HepG2 (cell line): ENCODE results near the gene VAMP5. TPM values are rescaled to one million over a fixed set of nuclear protein-coding genes. Genes with fewer than 3 reads are reported as not detected.

Experiments used
- ATRX ChIP-seq: sonication (generic); formaldehyde crosslinking; IDR thresholded peaks from 2 replicates; pipeline ENCODE4 v1.4.0; 2020; ENCODE audit warnings: missing genetic modification reagents, borderline replicate concordance
- MAFF ChIP-seq: IDR thresholded peaks from 2 replicates; pipeline ENCODE4 v1.6.1; 2011; ENCODE audit warnings: low read depth, low read length, improper control_type of control experiment
- NAIF1 ChIP-seq: sonication (generic); formaldehyde crosslinking; IDR thresholded peaks from 2 replicates; pipeline ENCODE4 v1.5.0; 2020; ENCODE audit warnings: mild to moderate bottlenecking, missing genetic modification reagents, borderline replicate concordance
- NFKBIZ ChIP-seq: IDR thresholded peaks from 2 replicates; pipeline ENCODE4 v1.6.1; 2018; ENCODE audit warnings: missing genetic modification reagents, missing compliant biosample characterization
- NFYC ChIP-seq: IDR thresholded peaks from 2 replicates; pipeline ENCODE4 v1.6.1; 2016; ENCODE audit warnings: missing genetic modification reagents, missing compliant biosample characterization
- SALL1 ChIP-seq: sonication (generic); formaldehyde crosslinking; IDR thresholded peaks from 2 replicates; pipeline ENCODE4 v1.8.0; 2022; ENCODE audit warnings: mild to moderate bottlenecking, missing genetic modification reagents
- SOX6 ChIP-seq, 2 experiments: fragments of 450-650 bp in 1 of 2; sonication (generic) in 1 of 2; formaldehyde crosslinking in 1 of 2; IDR thresholded peaks; 2 replicates each; pipeline versions ENCODE4 v1.4.0 to v1.6.1; 2017 to 2020; ENCODE audit warnings: antibody characterized with exemption in 1 of 2, mild to moderate bottlenecking in 1 of 2, missing genetic modification reagents in 1 of 2
- TBP ChIP-seq: sonication (generic); formaldehyde crosslinking; IDR thresholded peaks from 2 replicates; pipeline ENCODE4 v1.5.0; 2020; ENCODE audit warnings: missing genetic modification reagents
- ZBTB42 ChIP-seq: sonication (generic); formaldehyde crosslinking; IDR thresholded peaks from 2 replicates; pipeline ENCODE4 v1.5.0; 2020; ENCODE audit warnings: mild to moderate bottlenecking, missing genetic modification reagents
- ZBTB8A ChIP-seq: sonication (generic); formaldehyde crosslinking; IDR thresholded peaks from 2 replicates; pipeline ENCODE4 v1.4.0; 2020; ENCODE audit warnings: mild to moderate bottlenecking, low read depth, missing genetic modification reagents, borderline replicate concordance
- ZNF138 ChIP-seq: sonication (generic); formaldehyde crosslinking; IDR thresholded peaks from 2 replicates; pipeline ENCODE4 v1.5.0; 2020; ENCODE audit warnings: mild to moderate bottlenecking, low read depth, missing genetic modification reagents
- ZNF382 ChIP-seq: sonication (generic); formaldehyde crosslinking; IDR thresholded peaks from 2 replicates; pipeline ENCODE4 v1.5.0; 2020; ENCODE audit warnings: missing genetic modification reagents, mild to moderate bottlenecking, borderline replicate concordance
- ZNF431 ChIP-seq: sonication (generic); formaldehyde crosslinking; IDR thresholded peaks from 2 replicates; pipeline ENCODE4 v1.9.0; 2022; ENCODE audit warnings: missing genetic modification reagents, low read depth, mild to moderate bottlenecking, borderline replicate concordance
- ZNF598 ChIP-seq: sonication (generic); formaldehyde crosslinking; IDR thresholded peaks from 2 replicates; pipeline ENCODE4 v1.5.1; 2020; ENCODE audit warnings: mild to moderate bottlenecking, missing genetic modification reagents, borderline replicate concordance
- ZNF652 ChIP-seq: IDR thresholded peaks from 2 replicates; pipeline ENCODE4 v1.6.1; 2016; ENCODE audit warnings: low read depth, borderline replicate concordance
- ZNF670 ChIP-seq: sonication (generic); formaldehyde crosslinking; IDR thresholded peaks from 2 replicates; pipeline ENCODE4 v1.8.0; 2022; ENCODE audit warnings: mild to moderate bottlenecking, missing genetic modification reagents, borderline replicate concordance
- ZSCAN29 ChIP-seq: sonication (generic); formaldehyde crosslinking; conservative IDR thresholded peaks from 2 replicates; pipeline ENCODE4 v1.4.0; 2020; ENCODE audit warnings: mild to moderate bottlenecking, missing genetic modification reagents
- polyA plus RNA-seq, 8 experiments: library from polyadenylated mRNA; depleted of rRNA in 3 of 8; stranded (reverse) in 7 of 8; unstranded in 1 of 8; fragments of >200 nt; fragmentation: Illumina TruSeq in 4 of 8; extraction: Trizol in 4 of 8; gene quantifications; 2 replicates each; pipeline versions ENCODE4 v1.2.1 to v1.2.3, GENCODE V29; 2011 to 2016; ENCODE audit warnings: low read depth in 4 of 8, missing spikeins in 1 of 8, mixed read lengths in 1 of 8; ENCODE audit not compliant: insufficient read depth in 1 of 8
- total RNA-seq, 5 experiments: library from RNA; depleted of rRNA; stranded (reverse); fragments of >200 nt; fragmentation: Illumina TruSeq; extraction: Trizol; gene quantifications; 2 replicates each; pipeline ENCODE4 v1.2.3, GENCODE V29; 2016; ENCODE audit warnings: low read depth in 1 of 5
- TF ChIP-seq, protein P1 (sequence below): sonication (generic); formaldehyde crosslinking; IDR thresholded peaks from 2 replicates; pipeline ENCODE4 v1.4.0; 2020; ENCODE audit warnings: missing genetic modification reagents
- TF ChIP-seq, protein P2 (sequence below): sonication (generic); formaldehyde crosslinking; IDR thresholded peaks from 2 replicates; pipeline ENCODE4 v1.4.0; 2020; ENCODE audit warnings: missing genetic modification reagents, mild to moderate bottlenecking, borderline replicate concordance
- TF ChIP-seq, protein P3 (sequence below): sonication (generic); formaldehyde crosslinking; IDR thresholded peaks from 2 replicates; pipeline ENCODE4 v1.4.0; 2020; ENCODE audit warnings: mild to moderate bottlenecking, missing genetic modification reagents
- TF ChIP-seq, protein P4 (sequence below): IDR thresholded peaks from 2 replicates; pipeline ENCODE4 v1.6.1; 2016

The VAMP5 gene
- total and polyA plus RNA-seq, 2 of the 13 experiments (the other 11 are each of a cell fraction or from before 2014, with no cell fraction given) = 7.2 to 56.7 TPM

DNA sequence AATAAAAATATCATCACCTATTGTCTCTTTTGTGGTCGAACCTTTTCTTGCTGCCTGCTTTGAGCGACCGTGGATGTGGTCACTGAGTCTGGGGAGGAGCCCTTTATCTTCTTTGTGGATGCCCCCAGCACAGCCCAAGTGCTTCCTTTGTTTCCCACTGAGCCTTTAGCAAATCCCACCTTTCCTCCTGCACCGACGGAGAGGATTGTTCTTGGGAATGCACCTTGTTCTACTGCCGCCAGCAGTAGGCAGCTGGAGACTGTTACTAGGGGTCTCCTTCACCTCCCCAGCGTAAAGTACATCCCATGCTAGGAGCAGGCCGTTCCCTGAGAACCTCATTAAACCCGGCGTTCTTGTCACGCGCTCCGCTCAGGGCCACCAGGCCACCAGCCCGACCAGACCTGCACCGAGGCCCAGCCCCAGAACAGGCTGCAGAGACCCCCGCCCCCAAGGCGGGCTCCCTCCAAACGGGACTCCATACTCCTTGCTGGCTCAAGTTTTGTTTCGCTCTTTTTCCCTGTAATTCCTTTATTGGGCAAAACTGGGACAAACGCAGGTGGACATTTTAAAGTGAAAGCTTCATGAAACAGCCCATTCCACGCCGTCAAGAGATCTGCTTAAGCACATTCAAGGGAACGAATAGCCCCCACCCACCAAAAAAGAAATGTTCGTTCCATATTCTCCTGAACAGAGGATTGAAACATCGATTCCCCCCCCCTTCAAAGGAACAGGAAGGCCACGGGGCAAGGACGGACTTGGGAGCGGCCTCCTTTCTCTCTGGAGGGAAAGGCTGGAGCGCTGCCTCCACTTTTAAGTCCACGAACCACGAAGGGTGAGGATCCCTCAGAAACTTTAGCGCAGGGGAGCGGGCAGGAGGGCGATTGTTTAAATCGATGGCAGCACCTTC is 46.4 kb upstream of the VAMP5 start (continued):
- peak; percentile 71; the same call in 1 of the 2 replicates for TF ChIP-seq ZBTB8A
- TF ChIP-seq NAIF1 (CRISPR knock-in tag) = no peak
- TF ChIP-seq ATRX (CRISPR knock-in tag) = no peak
- TF ChIP-seq ZNF431 (CRISPR knock-in tag) = no peak
- TF ChIP-seq, protein P1, sequence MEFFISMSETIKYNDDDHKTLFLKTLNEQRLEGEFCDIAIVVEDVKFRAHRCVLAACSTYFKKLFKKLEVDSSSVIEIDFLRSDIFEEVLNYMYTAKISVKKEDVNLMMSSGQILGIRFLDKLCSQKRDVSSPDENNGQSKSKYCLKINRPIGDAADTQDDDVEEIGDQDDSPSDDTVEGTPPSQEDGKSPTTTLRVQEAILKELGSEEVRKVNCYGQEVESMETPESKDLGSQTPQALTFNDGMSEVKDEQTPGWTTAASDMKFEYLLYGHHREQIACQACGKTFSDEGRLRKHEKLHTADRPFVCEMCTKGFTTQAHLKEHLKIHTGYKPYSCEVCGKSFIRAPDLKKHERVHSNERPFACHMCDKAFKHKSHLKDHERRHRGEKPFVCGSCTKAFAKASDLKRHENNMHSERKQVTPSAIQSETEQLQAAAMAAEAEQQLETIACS (CRISPR knock-in tag) = peak; percentile 59; the same call in 1 of the 2 replicates
- TF ChIP-seq ZSCAN29 (CRISPR knock-in tag) = peak; percentile 11; the same call in 1 of the 2 replicates
- TF ChIP-seq ZNF382 (CRISPR knock-in tag) = no peak
- TF ChIP-seq, protein P2, sequence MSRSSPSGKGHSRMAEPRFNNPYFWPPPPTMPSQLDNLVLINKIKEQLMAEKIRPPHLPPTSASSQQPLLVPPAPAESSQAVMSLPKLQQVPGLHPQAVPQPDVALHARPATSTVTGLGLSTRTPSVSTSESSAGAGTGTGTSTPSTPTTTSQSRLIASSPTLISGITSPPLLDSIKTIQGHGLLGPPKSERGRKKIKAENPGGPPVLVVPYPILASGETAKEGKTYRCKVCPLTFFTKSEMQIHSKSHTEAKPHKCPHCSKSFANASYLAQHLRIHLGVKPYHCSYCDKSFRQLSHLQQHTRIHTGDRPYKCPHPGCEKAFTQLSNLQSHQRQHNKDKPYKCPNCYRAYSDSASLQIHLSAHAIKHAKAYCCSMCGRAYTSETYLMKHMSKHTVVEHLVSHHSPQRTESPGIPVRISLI (CRISPR knock-in tag) = no peak; the same call in 1 of the 2 replicates
- TF ChIP-seq ZNF670 (CRISPR knock-in tag) = peak; percentile 86; the same call in 1 of the 2 replicates
- no peak for TF ChIP-seq SOX6 (IDR thresholded peaks at IDR 0.05)
- TF ChIP-seq SOX6 (CRISPR knock-in tag; IDR thresholded peaks at IDR 0.05) = peak; percentile 49; the same call in 1 of the 2 replicates
- 0 out of 2 replicates have a peak, but pooled peaks have one; percentile 10 for TF ChIP-seq NFYC (CRISPR knock-in tag)
- TF ChIP-seq, protein P3, sequence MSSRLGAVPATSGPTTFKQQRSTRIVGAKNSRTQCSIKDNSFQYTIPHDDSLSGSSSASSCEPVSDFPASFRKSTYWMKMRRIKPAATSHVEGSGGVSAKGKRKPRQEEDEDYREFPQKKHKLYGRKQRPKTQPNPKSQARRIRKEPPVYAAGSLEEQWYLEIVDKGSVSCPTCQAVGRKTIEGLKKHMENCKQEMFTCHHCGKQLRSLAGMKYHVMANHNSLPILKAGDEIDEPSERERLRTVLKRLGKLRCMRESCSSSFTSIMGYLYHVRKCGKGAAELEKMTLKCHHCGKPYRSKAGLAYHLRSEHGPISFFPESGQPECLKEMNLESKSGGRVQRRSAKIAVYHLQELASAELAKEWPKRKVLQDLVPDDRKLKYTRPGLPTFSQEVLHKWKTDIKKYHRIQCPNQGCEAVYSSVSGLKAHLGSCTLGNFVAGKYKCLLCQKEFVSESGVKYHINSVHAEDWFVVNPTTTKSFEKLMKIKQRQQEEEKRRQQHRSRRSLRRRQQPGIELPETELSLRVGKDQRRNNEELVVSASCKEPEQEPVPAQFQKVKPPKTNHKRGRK (CRISPR knock-in tag) = 0 out of 2 replicates have a peak, but pooled peaks have one; percentile 9
- TF ChIP-seq ZBTB42 (CRISPR knock-in tag) = no peak
- TF ChIP-seq, protein P4, sequence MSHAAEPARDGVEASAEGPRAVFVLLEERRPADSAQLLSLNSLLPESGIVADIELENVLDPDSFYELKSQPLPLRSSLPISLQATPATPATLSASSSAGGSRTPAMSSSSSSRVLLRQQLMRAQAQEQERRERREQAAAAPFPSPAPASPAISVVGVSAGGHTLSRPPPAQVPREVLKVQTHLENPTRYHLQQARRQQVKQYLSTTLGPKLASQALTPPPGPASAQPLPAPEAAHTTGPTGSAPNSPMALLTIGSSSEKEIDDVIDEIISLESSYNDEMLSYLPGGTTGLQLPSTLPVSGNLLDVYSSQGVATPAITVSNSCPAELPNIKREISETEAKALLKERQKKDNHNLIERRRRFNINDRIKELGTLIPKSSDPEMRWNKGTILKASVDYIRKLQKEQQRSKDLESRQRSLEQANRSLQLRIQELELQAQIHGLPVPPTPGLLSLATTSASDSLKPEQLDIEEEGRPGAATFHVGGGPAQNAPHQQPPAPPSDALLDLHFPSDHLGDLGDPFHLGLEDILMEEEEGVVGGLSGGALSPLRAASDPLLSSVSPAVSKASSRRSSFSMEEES = peak; percentile 83; the same call in 1 of the 2 replicates
- peak; percentile 16; the same call in 1 of the 2 replicates for TF ChIP-seq NFKBIZ (CRISPR knock-in tag)
- peak; percentile 72 for TF ChIP-seq SALL1 (CRISPR knock-in tag)
- TF ChIP-seq ZNF652 = no peak
- no peak for TF ChIP-seq ZNF138
- no peak for TF ChIP-seq ZNF598 (CRISPR knock-in tag)
- no peak for TF ChIP-seq MAFF
- TF ChIP-seq TBP (CRISPR knock-in tag) = no peak
